Measurements from ENCODE around the gene DNAJB14. TPM values are rescaled to one million over a fixed set of nuclear protein-coding genes. Genes with fewer than 3 reads are reported as not detected.

DNAJB14 gene
- total RNA-seq, 1 experiment from 2014 or later = 13.5 TPM

GRCh38 chr4:99868126-99868596 lies 78.3 kb downstream of the DNAJB14 start:
- no peak for DNase-seq (ENCODE audit: low read depth)

- DNase-seq (ENCODE audit: low read depth) = no peak
Measured at GRCh38 chr4:99863804-99864203, 82.6 kb downstream of the DNAJB14 start.

GRCh38 chr4:99861120-99861905 lies 85.1 kb downstream of the DNAJB14 start:
- DNase-seq (ENCODE audit: low read depth) = no peak

- no peak for DNase-seq (ENCODE audit: low read depth)
Measured at GRCh38 chr4:99860521-99860920, 85.9 kb downstream of the DNAJB14 start.

- no peak for DNase-seq (ENCODE audit: low read depth)
Measured at GRCh38 chr4:99859618-99860017, 86.8 kb downstream of the DNAJB14 start.

GRCh38 chr4:99857307-99857706 lies 89.1 kb downstream of the DNAJB14 start:
- DNase-seq (ENCODE audit: low read depth) = no peak

- DNase-seq (ENCODE audit: low read depth) = no peak
Measured at GRCh38 chr4:99856166-99856565, 90.3 kb downstream of the DNAJB14 start.

GRCh38 chr4:99855678-99856077 lies 90.7 kb downstream of the DNAJB14 start:
- DNase-seq (ENCODE audit: low read depth) = no peak

GRCh38 chr4:99853999-99854398 lies 92.4 kb downstream of the DNAJB14 start:
- DNase-seq (ENCODE audit: low read depth) = no peak

GRCh38 chr4:99853190-99853589 lies 93.2 kb downstream of the DNAJB14 start:
- no peak for DNase-seq (ENCODE audit: low read depth)

- no peak for DNase-seq (ENCODE audit: low read depth)
Measured at GRCh38 chr4:99852199-99852749, 94.1 kb downstream of the DNAJB14 start.

- DNase-seq (ENCODE audit: low read depth) = no peak
Measured at GRCh38 chr4:99848591-99849001, 97.8 kb downstream of the DNAJB14 start.

- no peak for DNase-seq (ENCODE audit: low read depth)
Measured at GRCh38 chr4:99847362-99847976, 98.9 kb downstream of the DNAJB14 start.

- no peak for DNase-seq (ENCODE audit: low read depth)
Measured at GRCh38 chr4:99846891-99847290, 99.5 kb downstream of the DNAJB14 start.

Other genes starting within 250 kb of the DNAJB14 start
- gene DAPP1, start 129.8 kb downstream of the DNAJB14 start, total RNA-seq (2014; rRNA removed; shearing (Covaris generic)) = 0.03 and 0.17 TPM in 2 replicates
- 18.9 and 25.6 TPM in 2 replicates for gene LAMTOR3, start 52.2 kb downstream of the DNAJB14 start, total RNA-seq (2014; rRNA removed; shearing (Covaris generic))
- gene H2AZ1, start 3.7 kb upstream of the DNAJB14 start, total RNA-seq (2014; rRNA removed; shearing (Covaris generic)) = 529 and 589 TPM in 2 replicates
- not detected in 2 replicates for gene DDIT4L, start 243.8 kb upstream of the DNAJB14 start, total RNA-seq (2014; rRNA removed; shearing (Covaris generic))